Measurements from ENCODE around the gene MYRFL.

- TF ChIP-seq CTCF (IDR thresholded peaks at IDR 0.05; ENCODE audit: low read depth, low read length, poor library complexity, severe bottlenecking), result no peak
- TF ChIP-seq EZH2phosphoT487 (IDR thresholded peaks at IDR 0.05; ENCODE audit: borderline replicate concordance, low read length), result no peak
Measured at GRCh38 chr12:69925291-69925690, 100.3 kb downstream of the MYRFL start.

All from DOHH2 (cell line).